ENCODE results near the gene ATXN1. TPM values are rescaled to one million over a fixed set of nuclear protein-coding genes. Genes with fewer than 3 reads are reported as not detected.

Gene ATXN1
- total and polyA plus RNA-seq, 2 of the 8 experiments (the other 6 are each of a cell fraction or from before 2014, with no cell fraction given) = 1.6 to 4.0 TPM

DNA sequence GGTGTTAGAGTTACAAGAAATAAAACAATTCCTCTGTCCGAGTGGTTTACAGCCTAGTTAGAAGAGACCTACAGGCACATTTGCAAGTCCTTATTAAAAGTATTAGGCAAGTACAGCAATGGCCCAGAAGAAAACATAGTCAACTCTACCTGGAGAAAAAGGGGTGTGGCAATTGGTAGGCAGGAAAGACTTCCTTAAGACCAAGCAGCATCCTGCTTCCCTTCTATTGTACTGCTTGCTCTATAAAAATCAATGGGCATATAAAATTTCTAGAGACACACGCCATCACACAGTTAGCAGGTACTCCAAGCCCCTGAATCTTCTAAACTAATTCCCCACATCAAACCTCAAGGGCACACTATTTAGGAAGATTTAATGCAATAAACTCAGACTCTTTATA, 185.6 kb downstream of the ATXN1 start:
- Histone ChIP-seq H3K9ac (replicated peaks in 1 of 4; ENCODE audit: extremely low read depth in 1 of 4, low read depth in 3 of 4, low read length in 3 of 4) (no peak overlapping the region), H3K4ac (replicated peaks; ENCODE audit: insufficient read length, low read depth, low read length) (no peak overlapping the region), H3K4me3 (ENCODE audit: extremely low read depth in 1 of 4, insufficient read depth in 2 of 4, low read depth in 3 of 4, low read length in 4 of 4) (no peak overlapping the region), H3K79me1 (ENCODE audit: low read depth, low read length) (no peaks in the 10 kb centered on the region), H3K23ac (ENCODE audit: insufficient read length) (no peak overlapping the region), H2BK5ac (ENCODE audit: low read depth, low read length) (no peak overlapping the region), H2BK15ac (ENCODE audit: low read length) (no peak overlapping the region), H3K4me2 (ENCODE audit: insufficient read depth in 1 of 2, low read depth in 2 of 2, low read length in 2 of 2) (no peak overlapping the region), H3K14ac (ENCODE audit: insufficient read length) (no peak overlapping the region), H2AFZ (ENCODE audit: low read length) (no peak overlapping the region), H3K56ac (replicated peaks; ENCODE audit: insufficient read length, low read depth, low read length) (no peak overlapping the region), H2BK120ac (replicated peaks; ENCODE audit: low read depth, low read length) (no peak overlapping the region), H4K20me1 (replicated peaks in 1 of 2; ENCODE audit: control insufficient read depth in 1 of 2, insufficient read depth in 2 of 2, low read length in 2 of 2) (no peaks in the 10 kb centered on the region), H3K79me2 (ENCODE audit: control insufficient read depth in 1 of 2, insufficient read depth in 2 of 2, low read length in 2 of 2) (no peaks in the 10 kb centered on the region), H2AK5ac (ENCODE audit: low read depth, low read length) (no peak overlapping the region), H4K8ac (ENCODE audit: extremely low read depth, insufficient read depth, low read length) (no peak overlapping the region), H3K27ac (ENCODE audit: low read depth, low read length) (no peak overlapping the region), H4K5ac (ENCODE audit: insufficient read length, low read depth, low read length) (no peak overlapping the region), H4K91ac (replicated peaks; ENCODE audit: insufficient read length, low read length) (no peak overlapping the region), H3K18ac (ENCODE audit: extremely low read depth, low read length) (no peak overlapping the region), H3K27me3 (replicated peaks in 1 of 4; ENCODE audit: control insufficient read depth in 3 of 4, extremely low read depth in 1 of 4, insufficient read depth in 3 of 4, low read length in 3 of 4) (no peaks in the 10 kb centered on the region), H3K4me1 (replicated peaks in 1 of 4; ENCODE audit: control insufficient read depth in 3 of 4, insufficient read depth in 4 of 4, low read length in 3 of 4) (no peaks in the 10 kb centered on the region), H3K36me3 (ENCODE audit: control insufficient read depth in 2 of 4, insufficient read depth in 4 of 4, low read length in 3 of 4) (no peaks in the 10 kb centered on the region), H3K23me2 (ENCODE audit: low read depth, low read length) (no peaks in the 10 kb centered on the region), H3K9me3 (ENCODE audit: insufficient read depth in 2 of 2, low read depth in 1 of 2, low read length in 1 of 2) (no peaks in the 10 kb centered on the region), H2BK20ac (ENCODE audit: low read length) (no peak overlapping the region), H2BK12ac (ENCODE audit: low read depth, low read length) (no peak overlapping the region)
- no peak for DNase-seq (ENCODE audit: low read depth in 1 of 2, low spot score in 2 of 2)
- ChIA-PET CTCF (ENCODE audit: partially characterized antibody) (interaction anchor here (0.6 to 1.3 kb wide), 2 partner anchors 289 to 517 kb away, joined by 3 to 4 read pairs; no protein-coding TSS in a partner anchor), POLR2A (ENCODE audit: partially characterized antibody) (no interaction called here)
- no peak for FAIRE-seq
- 91% methylated on average over 2 of the region's 2 CpGs; no CpG with 5 or more reads in 1 of the 2 experiments for WGBS, 2 experiments (ENCODE audit: extremely low coverage in 1 of 2, insufficient coverage in 1 of 2, insufficient read length in 1 of 2, insufficient replicate concordance in 2 of 2, low coverage in 1 of 2, low lambda C conversion rate in 2 of 2, missing lambda C conversion rate in 1 of 2)
- TF ChIP-seq, protein P1, sequence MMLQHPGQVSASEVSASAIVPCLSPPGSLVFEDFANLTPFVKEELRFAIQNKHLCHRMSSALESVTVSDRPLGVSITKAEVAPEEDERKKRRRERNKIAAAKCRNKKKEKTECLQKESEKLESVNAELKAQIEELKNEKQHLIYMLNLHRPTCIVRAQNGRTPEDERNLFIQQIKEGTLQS (IDR thresholded peaks at IDR 0.05; ENCODE audit: insufficient read depth, low read depth, low read length) = no peak
- TF ChIP-seq BRCA1 (IDR thresholded peaks at IDR 0.05; ENCODE audit: low read depth, low read length) = no peak
- no peak for TF ChIP-seq TEAD4 (IDR thresholded peaks at IDR 0.05; ENCODE audit: low read depth, low read length)
